A549 treated with Mapracorat at 1 μM for 4 hours (cell line): ENCODE results near the gene WTIP. TPM values are rescaled to one million over a fixed set of nuclear protein-coding genes. Genes with fewer than 3 reads are reported as not detected.

Source experiments
- total RNA-seq: library from RNA; stranded (reverse); fragments of 200-300 nt; extraction: Qiagen RNA extraction; gene quantifications from 5 replicates; pipeline ENCODE4 v1.2.3, GENCODE V29; 2022

The WTIP gene
- 24.4 to 38.6 TPM (median 38.0 TPM) in 5 replicates for total RNA-seq

DNA sequence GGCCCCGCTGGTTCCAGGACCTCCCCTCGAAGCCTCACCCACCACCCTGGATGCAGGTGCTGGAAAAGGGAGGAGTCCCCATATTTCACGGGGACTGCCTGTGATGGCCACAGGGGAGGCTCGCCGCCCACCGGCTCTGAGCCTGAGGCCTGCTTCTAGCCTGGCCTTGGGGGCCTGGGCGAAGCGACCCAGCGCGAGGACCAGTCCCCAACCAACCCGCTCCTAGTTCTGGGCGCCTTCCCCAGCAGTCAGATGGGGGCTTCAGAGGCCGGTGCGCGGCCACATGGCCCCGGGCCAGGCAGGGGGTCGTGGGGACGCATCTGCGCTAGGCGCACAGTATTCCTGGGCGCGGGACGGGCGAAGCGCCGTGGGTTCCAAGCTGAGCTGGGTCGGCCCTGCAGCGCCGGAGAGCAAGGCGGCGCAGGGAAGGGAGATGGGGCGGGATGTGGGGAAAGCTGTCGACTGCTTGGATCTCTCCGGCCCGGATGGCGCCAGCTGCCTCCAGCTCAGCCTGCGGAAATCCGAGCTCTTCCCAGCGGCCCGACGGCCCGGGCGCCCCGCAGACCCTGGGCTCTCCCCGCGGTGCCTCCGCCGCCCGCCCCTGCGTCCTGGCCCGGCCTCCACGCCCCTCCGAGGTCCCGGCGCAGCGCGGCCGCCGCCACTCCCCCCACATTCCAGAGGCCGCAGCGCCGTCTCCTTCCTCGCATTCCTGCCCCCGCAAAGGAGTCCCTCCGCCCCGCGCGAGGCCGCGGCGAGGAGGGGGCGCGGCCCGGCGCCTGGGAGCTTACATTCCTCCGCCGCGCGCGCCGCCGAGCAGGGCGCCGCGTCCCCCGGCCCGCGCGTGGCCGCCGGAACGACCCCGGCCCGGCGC is at the start of gene WTIP:
TSS of gene WTIP (plus strand) at position 788 of the 871 bp plus-strand sequence. CDS start 217 bp downstream, outside the sequence.

Other genes starting within 250 kb of the WTIP start
- gene GARRE1, start 227.2 kb upstream of the WTIP start, total RNA-seq, result 9.0 to 13.6 TPM (median 12.6 TPM) in 5 replicates
- 634 to 742 TPM (median 688 TPM) in 5 replicates for gene GPI, start 116.6 kb upstream of the WTIP start, total RNA-seq
- gene PDCD2L, start 77.4 kb upstream of the WTIP start, total RNA-seq, result 26.1 to 36.6 TPM (median 34.4 TPM) in 5 replicates
- 226 to 340 TPM (median 284 TPM) in 5 replicates for gene UBA2, start 53.4 kb upstream of the WTIP start, total RNA-seq
- gene SCGB2B2, start 195.4 kb downstream of the WTIP start, total RNA-seq, result 0.21 TPM in 1 of 5 replicates, not detected in the others
- gene ZNF302, start 195.9 kb downstream of the WTIP start, total RNA-seq, result 15.0 to 16.9 TPM (median 16.5 TPM) in 5 replicates